ENCODE results near the gene DOCK3.

GRCh38 chr3:51397392-51397791 lies 722.7 kb downstream of the DOCK3 start:
- TF ChIP-seq MYC (IDR thresholded peaks at IDR 0.05; ENCODE audit: low read depth, low read length) (no peak), CTCF (IDR thresholded peaks at IDR 0.05; ENCODE audit: extremely low read depth in 1 of 2, insufficient read depth in 1 of 2, low read depth in 1 of 2, low read length in 2 of 2) (no peak), EZH2 (IDR thresholded peaks at IDR 0.05; ENCODE audit: borderline replicate concordance, low read depth, low read length, severe bottlenecking) (no peak)

Measured in endothelial cell of umbilical vein (primary cell).